GM12872 (cell line): ENCODE measurements around the gene TMEM150A.

Experiments used
- CTCF ChIP-seq: IDR thresholded peaks from 3 replicates; pipeline ENCODE4 v1.5.1; 2011; ENCODE audit warnings: low read depth, mild to moderate bottlenecking, low read length, moderate library complexity; ENCODE audit not compliant: insufficient read depth

Gene TMEM150A

GRCh38 chr2:85564144-85564563, 38.3 kb downstream of the TMEM150A start:
- TF ChIP-seq CTCF: no peak

GRCh38 chr2:85561280-85562212, 41.0 kb downstream of the TMEM150A start, which contains the start of gene GGCX:
GGCX (minus strand) TSS chr2:85561493; CDS start chr2:85561428, 65 bp downstream.
- no peak for TF ChIP-seq CTCF

GRCh38 chr2:85560812-85561279, 41.7 kb downstream of the TMEM150A start:
- TF ChIP-seq CTCF: no peak

GRCh38 chr2:85558160-85558559, 44.3 kb downstream of the TMEM150A start:
- TF ChIP-seq CTCF: no peak

GRCh38 chr2:85557130-85557529, 45.4 kb downstream of the TMEM150A start:
- TF ChIP-seq CTCF: no peak

GRCh38 chr2:85554980-85555612, 47.4 kb downstream of the TMEM150A start:
- no peak for TF ChIP-seq CTCF

- TF ChIP-seq CTCF: no peak
Observed at GRCh38 chr2:85553184-85553583, 49.3 kb downstream of the TMEM150A start.
